Neural crest cell (in vitro differentiated cells): ENCODE data around the gene ATP2C2. TPM values are rescaled to one million over a fixed set of nuclear protein-coding genes. Genes with fewer than 3 reads are reported as not detected.
A peak's percentile ranks its signal among the peaks of the same experiment; 100 is the strongest.

Experiments used
- DNase-seq: peaks from one replicate; pipeline ENCODE4 v3.0.0; 2021; ENCODE audit warnings: low read depth, mixed read lengths, low spot score
- H3K27ac Mint-ChIP-seq: one replicate; pipeline ENCODE4 v1.8.0; 2021; ENCODE audit warnings: mild to moderate bottlenecking, mixed read lengths; ENCODE audit not compliant: unreplicated experiment
- H3K27me3 Mint-ChIP-seq: 2 replicates; pipeline ENCODE4 v1.8.0; 2021; ENCODE audit warnings: low read depth, mild to moderate bottlenecking, mixed read lengths
- H3K36me3 Mint-ChIP-seq: 2 replicates; pipeline ENCODE4 v1.8.0; 2021; ENCODE audit warnings: low read depth, mild to moderate bottlenecking, mixed read lengths
- H3K4me1 Mint-ChIP-seq: 2 replicates; pipeline ENCODE4 v1.8.0; 2021; ENCODE audit warnings: mixed read lengths
- H3K4me3 Mint-ChIP-seq: one replicate; pipeline ENCODE4 v1.8.0; 2021; ENCODE audit warnings: mild to moderate bottlenecking, mixed read lengths
- H3K9me3 Mint-ChIP-seq: 2 replicates; pipeline ENCODE4 v1.8.0; 2021; ENCODE audit warnings: mixed read lengths
- total RNA-seq: library from RNA; stranded (reverse); gene quantifications from 2 replicates; pipeline ENCODE4 v1.2.1, GENCODE V29; 2021
- TF ChIP-seq, protein P1 (sequence below): fragments of 200-600 bp; sonication (generic); conservative IDR thresholded peaks from 2 replicates; pipeline ENCODE4 v1.5.0; 2021; ENCODE audit warnings: antibody characterized with exemption, mild to moderate bottlenecking

ATP2C2 gene
- total RNA-seq, 1 donor from 2014 or later = 0.30 TPM

DNA sequence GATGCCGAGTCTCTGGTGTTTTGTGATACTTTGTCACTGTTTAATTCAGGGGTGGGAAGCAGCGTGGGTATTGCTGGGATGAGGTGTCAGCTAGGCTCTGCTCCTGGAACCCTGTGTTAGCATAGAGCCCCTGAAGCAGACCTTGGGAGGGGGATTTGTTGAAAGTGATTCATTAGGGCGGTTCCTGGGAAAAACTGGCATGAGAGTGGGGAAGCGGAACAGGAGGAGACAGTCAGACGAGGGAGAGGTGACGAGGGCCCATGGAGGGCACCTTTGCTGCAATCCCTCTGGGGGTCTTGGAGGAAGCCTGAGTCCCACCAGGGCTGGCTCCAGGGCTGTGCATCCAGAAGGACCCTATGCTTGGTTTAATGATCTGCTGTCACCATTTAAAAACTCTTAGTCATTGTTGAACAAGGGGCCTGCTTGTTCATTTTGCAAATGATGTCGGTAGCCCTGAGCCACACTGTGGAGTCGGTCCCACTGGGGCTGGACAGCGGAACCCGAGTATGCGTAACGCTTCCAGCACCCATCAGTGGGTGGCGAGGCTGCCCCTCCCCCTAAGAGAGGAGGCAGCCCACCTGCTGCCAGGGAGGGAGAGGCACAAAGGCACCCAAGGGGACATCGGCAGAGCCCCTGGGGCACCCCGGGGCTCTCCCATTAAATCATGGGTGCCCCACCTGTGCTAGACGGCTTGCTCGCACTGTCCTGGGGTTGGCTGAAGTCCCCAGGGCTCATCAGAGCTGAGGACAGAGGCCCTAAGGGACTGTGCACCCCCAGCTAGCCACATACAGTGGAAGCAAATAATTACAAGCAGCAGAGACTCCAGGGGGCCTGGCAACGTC, 38.3 kb upstream of the ATP2C2 start:
- H3K36me3 Mint-ChIP-seq = no peaks in the 10 kb centered on the region

GRCh38 chr16:84330685-84331050, 37.7 kb upstream of the ATP2C2 start:
- H3K4me3 Mint-ChIP-seq = no peak overlapping the region
- no peaks in the 10 kb centered on the region for H3K9me3 Mint-ChIP-seq
- H3K27me3 Mint-ChIP-seq = peaks cover 3% of the 10 kb centered on the region
- peaks cover 2% of the 10 kb centered on the region for H3K36me3 Mint-ChIP-seq
- TF ChIP-seq, protein P1, sequence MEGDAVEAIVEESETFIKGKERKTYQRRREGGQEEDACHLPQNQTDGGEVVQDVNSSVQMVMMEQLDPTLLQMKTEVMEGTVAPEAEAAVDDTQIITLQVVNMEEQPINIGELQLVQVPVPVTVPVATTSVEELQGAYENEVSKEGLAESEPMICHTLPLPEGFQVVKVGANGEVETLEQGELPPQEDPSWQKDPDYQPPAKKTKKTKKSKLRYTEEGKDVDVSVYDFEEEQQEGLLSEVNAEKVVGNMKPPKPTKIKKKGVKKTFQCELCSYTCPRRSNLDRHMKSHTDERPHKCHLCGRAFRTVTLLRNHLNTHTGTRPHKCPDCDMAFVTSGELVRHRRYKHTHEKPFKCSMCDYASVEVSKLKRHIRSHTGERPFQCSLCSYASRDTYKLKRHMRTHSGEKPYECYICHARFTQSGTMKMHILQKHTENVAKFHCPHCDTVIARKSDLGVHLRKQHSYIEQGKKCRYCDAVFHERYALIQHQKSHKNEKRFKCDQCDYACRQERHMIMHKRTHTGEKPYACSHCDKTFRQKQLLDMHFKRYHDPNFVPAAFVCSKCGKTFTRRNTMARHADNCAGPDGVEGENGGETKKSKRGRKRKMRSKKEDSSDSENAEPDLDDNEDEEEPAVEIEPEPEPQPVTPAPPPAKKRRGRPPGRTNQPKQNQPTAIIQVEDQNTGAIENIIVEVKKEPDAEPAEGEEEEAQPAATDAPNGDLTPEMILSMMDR = no peak
- DNase-seq = no peak
- H3K27ac Mint-ChIP-seq = no peak overlapping the region
- peaks cover 15% of the 10 kb centered on the region for H3K4me1 Mint-ChIP-seq

More for the DNA sequence above, 38.3 kb upstream of the ATP2C2 start:
- Mint-ChIP-seq H3K4me1 (peaks cover 15% of the 10 kb centered on the region), H3K4me3 (no peak overlapping the region), H3K27me3 (peaks cover 3% of the 10 kb centered on the region), H3K9me3 (no peaks in the 10 kb centered on the region), H3K27ac (peak overlapping the region; percentile 70)
- DNase-seq = no peak
- TF ChIP-seq, protein P1 = no peak

- peaks cover 3% of the 10 kb centered on the region for H3K27me3 Mint-ChIP-seq
- H3K4me3 Mint-ChIP-seq = no peak overlapping the region
- peaks cover 8% of the 10 kb centered on the region for H3K36me3 Mint-ChIP-seq
- peaks cover 15% of the 10 kb centered on the region for H3K4me1 Mint-ChIP-seq
- DNase-seq = no peak
- TF ChIP-seq, protein P1 = no peak
- H3K27ac Mint-ChIP-seq = no peak overlapping the region
- H3K9me3 Mint-ChIP-seq = peaks cover 3% of the 10 kb centered on the region
Observed at GRCh38 chr16:84331998-84332780, 36.1 kb upstream of the ATP2C2 start.

DNA sequence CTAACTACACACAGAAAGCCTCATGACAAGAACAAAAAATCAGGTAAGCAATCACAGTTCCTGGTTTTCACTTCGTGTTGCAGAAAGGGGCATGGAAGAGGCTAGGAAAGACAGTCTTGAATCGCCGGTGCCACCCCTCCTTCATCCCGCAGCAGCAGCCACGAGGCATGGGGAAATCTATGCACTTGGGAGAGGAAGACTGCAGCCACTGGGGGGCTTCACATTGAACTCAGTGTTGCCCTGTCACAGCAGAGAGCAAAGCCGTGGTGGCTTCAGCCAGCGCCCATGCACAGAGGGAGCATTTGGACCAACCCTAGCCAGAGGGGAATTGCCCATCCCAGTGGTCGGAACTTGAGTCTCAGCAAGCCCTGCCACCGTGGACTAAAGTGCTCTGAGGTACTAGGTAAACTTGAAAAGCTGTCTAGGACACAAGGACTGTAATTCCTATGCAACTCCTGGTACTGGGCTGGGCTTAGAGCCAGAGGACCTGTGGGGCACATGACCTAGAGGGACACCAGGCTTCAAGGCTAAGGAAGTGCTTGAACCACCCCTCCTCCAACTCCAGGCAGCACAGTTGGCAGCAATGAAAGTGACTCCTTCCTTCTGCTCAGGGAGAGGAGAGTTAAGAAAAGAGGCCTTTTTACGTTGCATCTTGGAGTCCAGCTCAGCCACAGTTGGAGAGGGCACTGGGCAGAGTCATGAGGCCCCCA, 35.2 kb upstream of the ATP2C2 start:
- Mint-ChIP-seq H3K36me3 (peaks cover 9% of the 10 kb centered on the region), H3K4me1 (peaks cover 15% of the 10 kb centered on the region), H3K4me3 (no peak overlapping the region), H3K9me3 (peaks cover 6% of the 10 kb centered on the region), H3K27me3 (peaks cover 3% of the 10 kb centered on the region), H3K27ac (no peak overlapping the region)
- TF ChIP-seq, protein P1 = no peak
- no peak for DNase-seq

- Mint-ChIP-seq H3K27me3 (peaks cover 3% of the 10 kb centered on the region), H3K4me3 (no peak overlapping the region), H3K27ac (no peak overlapping the region), H3K9me3 (peaks cover 6% of the 10 kb centered on the region), H3K4me1 (peaks cover 15% of the 10 kb centered on the region), H3K36me3 (peaks cover 9% of the 10 kb centered on the region)
- no peak for DNase-seq
- TF ChIP-seq, protein P1 = no peak
Observed at GRCh38 chr16:84334058-84334457, 34.3 kb upstream of the ATP2C2 start.
